H54 (cell line): ENCODE measurements around the gene SCPEP1.
"Not testable (repeated sequence)": the region's sequence is repeated elsewhere in the genome, so short reads cannot be mapped to it uniquely, and the experiment has no call there.

ENCODE experiments used
- DNase-seq: peaks from one replicate; pipeline ENCODE4 v3.0.0; 2011; ENCODE audit warnings: low spot score, mixed read lengths; ENCODE audit not compliant: insufficient read length
- FAIRE-seq: peaks from 3 replicates; lab custom pipeline; 2011; peaks lifted over from hg19 to GRCh38; lab: Jason Lieb, UNC
- POLR2A ChIP-seq: IDR thresholded peaks from 2 replicates; pipeline ENCODE4 v1.6.1; 2011; ENCODE audit warnings: low read depth, mild to moderate bottlenecking, low read length

SCPEP1 gene

GRCh38 chr17:56943505-56944125, 34.3 kb upstream of the SCPEP1 start:
- TF ChIP-seq POLR2A = no peak
- FAIRE-seq (no peak), DNase-seq (no peak)

- TF ChIP-seq POLR2A = no peak
- FAIRE-seq (no peak), DNase-seq (no peak)
These were observed 31.9 kb upstream of the SCPEP1 start for GRCh38 chr17:56945938-56946505.

GRCh38 chr17:56947741-56948140, 30.2 kb upstream of the SCPEP1 start:
- FAIRE-seq (no peak), DNase-seq (no peak)
- no peak for TF ChIP-seq POLR2A

GRCh38 chr17:56948491-56948890, 29.4 kb upstream of the SCPEP1 start:
- FAIRE-seq = no peak

GRCh38 chr17:56949595-56949994, 28.3 kb upstream of the SCPEP1 start:
- DNase-seq = no peak
- no peak for FAIRE-seq
- TF ChIP-seq POLR2A = no peak

More at GRCh38 chr17:56948491-56948890, 29.4 kb upstream of the SCPEP1 start:
- TF ChIP-seq POLR2A = no peak
- DNase-seq = no peak

- DNase-seq (no peak), FAIRE-seq (no peak)
- no peak for TF ChIP-seq POLR2A
These were observed 20.9 kb upstream of the SCPEP1 start for GRCh38 chr17:56956992-56957391.

GRCh38 chr17:56960596-56961538, 17.1 kb upstream of the SCPEP1 start, which contains the start of gene COIL:
Gene COIL, minus strand, starts transcription at chr17:56961050. Its CDS starts 31 bp downstream, at chr17:56961019.
- TF ChIP-seq POLR2A = peak; percentile 62; the same call in 1 of the 2 replicates
- DNase-seq (peak; percentile 92), FAIRE-seq (peak; percentile 83)

GRCh38 chr17:56965241-56965640, 12.7 kb upstream of the SCPEP1 start:
- not testable (repeated sequence) for DNase-seq

GRCh38 chr17:56965681-56966080, 12.2 kb upstream of the SCPEP1 start:
- FAIRE-seq, DNase-seq: not testable (repeated sequence)

More at GRCh38 chr17:56965241-56965640, 12.7 kb upstream of the SCPEP1 start:
- not testable (repeated sequence) for FAIRE-seq

GRCh38 chr17:56966338-56966737, 11.6 kb upstream of the SCPEP1 start:
- no peak for TF ChIP-seq POLR2A
- DNase-seq = no peak
- no peak for FAIRE-seq

GRCh38 chr17:56970974-56971373, 7.0 kb upstream of the SCPEP1 start:
- no peak for FAIRE-seq
- TF ChIP-seq POLR2A = no peak
- DNase-seq = no peak

- DNase-seq = no peak
- no peak for FAIRE-seq
- no peak for TF ChIP-seq POLR2A
These were observed 5.7 kb upstream of the SCPEP1 start for GRCh38 chr17:56972111-56972730.

GRCh38 chr17:56973520-56973919, 4.4 kb upstream of the SCPEP1 start:
- no peak for TF ChIP-seq POLR2A
- DNase-seq (no peak), FAIRE-seq (peak; percentile 33)

- FAIRE-seq (no peak), DNase-seq (no peak)
- no peak for TF ChIP-seq POLR2A
These were observed 3.9 kb upstream of the SCPEP1 start for GRCh38 chr17:56974055-56974454.
